Caco-2 (cell line): ENCODE data around the gene TEKTIP1. TPM values are rescaled to one million over a fixed set of nuclear protein-coding genes. Genes with fewer than 3 reads are reported as not detected.

Experiments
- BruUV-seq: library from RNA; stranded (reverse); fragments of 400-500 nt; replicated peaks from 2 replicates; lab custom pipeline; 2021; lab: Mats Ljungman, UMichigan
- CTCF ChIA-PET: fragments of 300-600 bp; sonication (Branson Sonifier 250); formaldehyde crosslinking; loops from one replicate; lab custom pipeline; 2022; ENCODE audit warnings: antibody characterized with exemption; lab: Charles Lee
- POLR2A ChIA-PET: fragments of 300-600 bp; sonication (Branson Sonifier 250); formaldehyde crosslinking; loops from one replicate; lab custom pipeline; 2022; ENCODE audit warnings: antibody characterized with exemption; lab: Charles Lee
- DNase-seq, 2 experiments: peaks; one replicate each; pipeline versions ENCODE4 v3.0.0 to v3.0.0-alpha.2; 2020 to 2022
- H3K27me3 ChIP-seq: replicated peaks from 2 replicates; pipeline ENCODE4 v1.6.0; 2011; ENCODE audit warnings: low read length; ENCODE audit not compliant: control insufficient read depth, insufficient read depth
- H3K36me3 ChIP-seq: 2 replicates; pipeline ENCODE4 v1.5.1; 2011; ENCODE audit warnings: low read length; ENCODE audit not compliant: control insufficient read depth, insufficient read depth
- H3K4me1 ChIP-seq: fragments of 250-450 bp; sonication (Bioruptor Pico); 2 replicates; pipeline ENCODE4 v1.5.1; 2020; ENCODE audit warnings: mild to moderate bottlenecking
- H3K4me3 ChIP-seq: 2 replicates; pipeline ENCODE4 v1.5.1; 2011; ENCODE audit warnings: low read depth, mild to moderate bottlenecking, control low read depth, low read length
- H3K9me3 ChIP-seq: fragments of 250-450 bp; sonication (Bioruptor Pico); 2 replicates; pipeline ENCODE4 v1.5.1; 2020; ENCODE audit warnings: mild to moderate bottlenecking, moderate library complexity
- H3K27ac Mint-ChIP-seq: one replicate; pipeline ENCODE4 v1.8.0; 2022; ENCODE audit warnings: mixed read lengths; ENCODE audit not compliant: unreplicated experiment
- H3K27me3 Mint-ChIP-seq: one replicate; pipeline ENCODE4 v1.8.0; 2022; ENCODE audit warnings: mixed read lengths; ENCODE audit not compliant: insufficient read depth, unreplicated experiment
- H3K36me3 Mint-ChIP-seq: one replicate; pipeline ENCODE4 v1.8.0; 2022; ENCODE audit warnings: mild to moderate bottlenecking, mixed read lengths; ENCODE audit not compliant: insufficient read depth, unreplicated experiment
- H3K4me1 Mint-ChIP-seq: one replicate; pipeline ENCODE4 v1.8.0; 2022; ENCODE audit warnings: low read depth, mixed read lengths; ENCODE audit not compliant: unreplicated experiment
- H3K4me3 Mint-ChIP-seq: one replicate; pipeline ENCODE4 v1.8.0; 2022; ENCODE audit warnings: mild to moderate bottlenecking, moderate library complexity, mixed read lengths; ENCODE audit not compliant: unreplicated experiment
- H3K9me3 Mint-ChIP-seq: one replicate; pipeline ENCODE4 v1.8.0; 2022; ENCODE audit warnings: mixed read lengths; ENCODE audit not compliant: unreplicated experiment
- CTCF ChIP-seq, 2 experiments: fragments of 200-600 bp in 1 of 2; IDR thresholded peaks; 1 replicate in 1 of 2; 2 replicates in 1 of 2; pipeline versions ENCODE4 v1.5.1 to v1.8.0; 2011 to 2022; ENCODE audit warnings: antibody characterized with exemption in 1 of 2, control low read depth in 1 of 2, inconsistent platforms in 1 of 2, low read depth in 1 of 2, low read length in 1 of 2, mild to moderate bottlenecking in 1 of 2, moderate library complexity in 1 of 2; ENCODE audit not compliant: insufficient read depth in 1 of 2, severe bottlenecking in 1 of 2, unreplicated experiment in 1 of 2
- intact Hi-C: fragments of 100-400 bp; cut with micrococcal nuclease; formaldehyde crosslinking; loops from one replicate; pipeline ENCODE4 v1.10.0; 2022; ENCODE audit not compliant: unreplicated experiment
- total RNA-seq: library from RNA; stranded (reverse); gene quantifications from 2 replicates; pipeline ENCODE4 v1.2.3, GENCODE V29; 2022

TEKTIP1 gene
- total RNA-seq, 1 experiment from 2014 or later: 1.5 TPM

DNA sequence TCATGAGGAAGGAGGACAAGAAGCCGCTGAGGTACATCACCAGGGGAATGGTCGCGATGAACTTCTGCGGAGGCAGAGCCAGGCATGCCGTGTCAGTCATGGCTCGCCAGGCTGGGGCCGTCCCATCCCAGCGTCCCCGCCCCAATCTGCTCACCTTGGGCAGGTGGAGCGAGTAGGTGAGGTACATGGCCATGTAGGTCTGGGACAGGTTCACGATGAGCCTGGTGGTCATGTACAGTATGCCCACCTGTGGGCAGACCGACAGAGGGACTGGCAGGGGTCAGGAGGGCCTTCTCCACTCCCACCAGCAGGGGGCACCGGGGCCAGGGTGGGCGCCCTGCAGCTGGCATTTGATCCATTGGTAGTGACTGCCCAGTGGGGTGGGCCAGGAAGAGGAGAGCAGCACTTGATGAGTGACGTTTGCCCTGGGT, 8.3 kb downstream of the TEKTIP1 start:
- intact Hi-C loops: no loop called here
- CTCF ChIA-PET: interaction anchor here (0.6 kb wide), 1 partner anchor 658 kb away, joined by 3 read pairs; no protein-coding TSS in a partner anchor

DNA sequence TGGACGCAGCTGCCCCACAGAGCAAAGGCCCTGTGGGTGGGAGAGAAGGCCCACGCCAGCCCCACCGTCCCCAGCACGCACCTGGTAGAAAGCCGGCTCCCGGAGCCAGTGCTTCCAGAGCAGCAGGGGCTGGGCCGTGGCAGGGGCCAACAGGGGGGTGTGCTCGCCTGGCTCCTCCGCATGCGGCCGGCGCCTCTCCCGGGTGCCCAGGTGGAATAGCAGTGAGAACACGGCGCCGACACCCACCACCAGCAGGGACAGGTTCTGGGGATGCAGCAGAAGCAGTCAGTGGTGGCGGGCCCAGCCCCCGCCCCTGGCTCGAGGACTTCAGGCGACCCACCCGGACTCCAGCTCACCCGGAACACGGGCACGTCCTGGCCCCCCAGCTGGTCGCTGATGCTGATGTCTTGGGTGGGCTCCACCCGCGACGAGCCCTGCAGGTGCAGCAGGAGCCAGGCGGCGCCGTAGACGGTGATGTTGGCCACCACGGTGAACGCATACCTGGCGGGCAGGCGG, 8.9 kb downstream of the TEKTIP1 start:
- ChIA-PET POLR2A (no interaction called here), CTCF (interaction anchor here (0.6 kb wide), 1 partner anchor 658 kb away, joined by 3 read pairs; no protein-coding TSS in a partner anchor)
- H3K27ac Mint-ChIP-seq: no peak overlapping the region

More for the DNA sequence above, 8.3 kb downstream of the TEKTIP1 start:
- Mint-ChIP-seq H3K27me3 (no peaks in the 10 kb centered on the region), H3K4me3 (no peak overlapping the region), H3K9me3 (no peaks in the 10 kb centered on the region), H3K4me1 (no peaks in the 10 kb centered on the region), H3K27ac (no peak overlapping the region), H3K36me3 (peaks cover 54% of the 10 kb centered on the region)
- TF ChIP-seq CTCF (IDR thresholded peaks at IDR 0.05; ENCODE audit: insufficient read depth in 1 of 2, low read depth in 1 of 2, low read length in 1 of 2, severe bottlenecking in 1 of 2, unreplicated experiment in 1 of 2): peak; percentile 22 to 54
- peak in 1 of 2 experiments; percentile 30 for DNase-seq
- Histone ChIP-seq H3K27me3 (no peaks in the 10 kb centered on the region), H3K36me3 (no peaks in the 10 kb centered on the region; the same call in 1 of the 2 replicates), H3K9me3 (no peaks in the 10 kb centered on the region), H3K4me3 (no peak overlapping the region), H3K4me1 (no peaks in the 10 kb centered on the region)
- BruUV-seq: no TSS peak
- POLR2A ChIA-PET: no interaction called here

GRCh38 chr19:3548606-3549005, 9.6 kb downstream of the TEKTIP1 start:
- no peak overlapping the region for H3K4me3 Mint-ChIP-seq

More for the DNA sequence above, 8.9 kb downstream of the TEKTIP1 start:
- H3K4me3 ChIP-seq: no peak overlapping the region
- no peak overlapping the region for H3K4me3 Mint-ChIP-seq
- H3K9me3 ChIP-seq: no peaks in the 10 kb centered on the region
- no peaks in the 10 kb centered on the region for H3K4me1 ChIP-seq
- no TSS peak for BruUV-seq
- no peaks in the 10 kb centered on the region for H3K27me3 ChIP-seq
- TF ChIP-seq CTCF (IDR thresholded peaks at IDR 0.05; ENCODE audit: insufficient read depth in 1 of 2, low read depth in 1 of 2, low read length in 1 of 2, severe bottlenecking in 1 of 2, unreplicated experiment in 1 of 2): no peak
- intact Hi-C loops: no loop called here
- no peak for DNase-seq
- H3K27me3 Mint-ChIP-seq: no peaks in the 10 kb centered on the region
- peaks cover 54% of the 10 kb centered on the region for H3K36me3 Mint-ChIP-seq
- H3K4me1 Mint-ChIP-seq: no peaks in the 10 kb centered on the region
- no peaks in the 10 kb centered on the region; the same call in 1 of the 2 replicates for H3K36me3 ChIP-seq
- H3K9me3 Mint-ChIP-seq: no peaks in the 10 kb centered on the region

More at GRCh38 chr19:3548606-3549005, 9.6 kb downstream of the TEKTIP1 start:
- TF ChIP-seq CTCF (IDR thresholded peaks at IDR 0.05; ENCODE audit: insufficient read depth in 1 of 2, low read depth in 1 of 2, low read length in 1 of 2, severe bottlenecking in 1 of 2, unreplicated experiment in 1 of 2): no peak
- H3K4me1 ChIP-seq: no peaks in the 10 kb centered on the region
- BruUV-seq: no TSS peak
- ChIA-PET CTCF (no interaction called here), POLR2A (no interaction called here)
- Mint-ChIP-seq H3K4me1 (no peaks in the 10 kb centered on the region), H3K27ac (no peak overlapping the region), H3K36me3 (peaks cover 57% of the 10 kb centered on the region), H3K9me3 (no peaks in the 10 kb centered on the region), H3K27me3 (no peaks in the 10 kb centered on the region)
- no peaks in the 10 kb centered on the region for H3K9me3 ChIP-seq
- intact Hi-C loops: no loop called here
- DNase-seq: no peak
- H3K36me3 ChIP-seq: no peaks in the 10 kb centered on the region; the same call in 1 of the 2 replicates
- no peak overlapping the region for H3K4me3 ChIP-seq
- H3K27me3 ChIP-seq: no peaks in the 10 kb centered on the region
